H9 (cell line): ENCODE results near the gene MSANTD1. TPM values are rescaled to one million over a fixed set of nuclear protein-coding genes. Genes with fewer than 3 reads are reported as not detected.

ENCODE experiments used
- DNase-seq: peaks from one replicate; pipeline ENCODE4 v3.0.0-alpha.2; 2017
- H2AFZ ChIP-seq: one replicate; pipeline ENCODE4 v1.6.1; 2013; ENCODE audit warnings: mild to moderate bottlenecking, low read length, control low read depth, moderate library complexity
- H2AK5ac ChIP-seq: 2 replicates; pipeline ENCODE4 v1.6.1; 2013; ENCODE audit warnings: low read length, control low read depth, mixed read lengths; ENCODE audit not compliant: insufficient read length
- H2BK120ac ChIP-seq: one replicate; pipeline ENCODE4 v1.6.1; 2013; ENCODE audit warnings: low read depth, mild to moderate bottlenecking, low read length, control low read depth, inconsistent platforms; ENCODE audit not compliant: poor library complexity, severe bottlenecking
- H2BK12ac ChIP-seq: 2 replicates; pipeline ENCODE4 v1.6.1; 2013; ENCODE audit warnings: low read length, control low read depth, mixed read lengths, low read depth; ENCODE audit not compliant: insufficient read length
- H2BK15ac ChIP-seq: 2 replicates; pipeline ENCODE4 v1.6.1; 2013; ENCODE audit warnings: low read depth, low read length, control low read depth
- H2BK20ac ChIP-seq: one replicate; pipeline ENCODE4 v1.6.1; 2013; ENCODE audit warnings: low read depth, mild to moderate bottlenecking, low read length, control low read depth, inconsistent platforms; ENCODE audit not compliant: poor library complexity, severe bottlenecking
- H2BK5ac ChIP-seq: 2 replicates; pipeline ENCODE4 v1.6.1; 2013; ENCODE audit warnings: low read length, control low read depth, mixed read lengths; ENCODE audit not compliant: insufficient read length
- H3K14ac ChIP-seq: 2 replicates; pipeline ENCODE4 v1.6.1; 2013; ENCODE audit warnings: low read length, control low read depth; ENCODE audit not compliant: insufficient read depth
- H3K18ac ChIP-seq: 2 replicates; pipeline ENCODE4 v1.6.1; 2013; ENCODE audit warnings: low read depth, mild to moderate bottlenecking, mixed read lengths, low read length, control low read depth; ENCODE audit not compliant: insufficient read length
- H3K23ac ChIP-seq: 2 replicates; pipeline ENCODE4 v1.6.1; 2013; ENCODE audit warnings: low read length, control low read depth, mixed read lengths, low read depth; ENCODE audit not compliant: insufficient read length
- H3K23me2 ChIP-seq: 2 replicates; pipeline ENCODE4 v1.6.1; 2013; ENCODE audit warnings: low read depth, mild to moderate bottlenecking, mixed read lengths, low read length, control low read depth; ENCODE audit not compliant: insufficient read length, poor library complexity, severe bottlenecking
- H3K27ac ChIP-seq: 2 replicates; pipeline ENCODE4 v1.5.1; 2013; ENCODE audit warnings: low read length, control low read depth, mixed read lengths, low read depth; ENCODE audit not compliant: insufficient read length
- H3K27me3 ChIP-seq: 2 replicates; pipeline ENCODE4 v1.6.1; 2013; ENCODE audit warnings: low read length, control low read depth, inconsistent platforms; ENCODE audit not compliant: insufficient read depth
- H3K4ac ChIP-seq: 2 replicates; pipeline ENCODE4 v1.6.1; 2013; ENCODE audit warnings: low read depth, mild to moderate bottlenecking, control low read depth, inconsistent platforms, low read length, moderate library complexity
- H3K4me1 ChIP-seq: 2 replicates; pipeline ENCODE4 v1.6.1; 2013; ENCODE audit warnings: low read length, control low read depth, inconsistent platforms; ENCODE audit not compliant: insufficient read depth
- H3K4me2 ChIP-seq: 2 replicates; pipeline ENCODE4 v1.6.1; 2013; ENCODE audit warnings: low read length, control low read depth, mixed read lengths; ENCODE audit not compliant: insufficient read length, insufficient read depth
- H3K56ac ChIP-seq: 2 replicates; pipeline ENCODE4 v1.6.1; 2013; ENCODE audit warnings: low read depth, mild to moderate bottlenecking, mixed read lengths, low read length, control low read depth; ENCODE audit not compliant: insufficient read length
- H3K79me1 ChIP-seq: 2 replicates; pipeline ENCODE4 v1.6.1; 2013; ENCODE audit warnings: low read depth, mild to moderate bottlenecking, moderate library complexity, low read length, control low read depth, inconsistent platforms; ENCODE audit not compliant: insufficient read depth, poor library complexity, severe bottlenecking
- H3K79me2 ChIP-seq: 2 replicates; pipeline ENCODE4 v1.6.1; 2013; ENCODE audit warnings: low read length, control low read depth, inconsistent platforms; ENCODE audit not compliant: insufficient read depth
- H3K9ac ChIP-seq: 2 replicates; pipeline ENCODE4 v1.6.1; 2013; ENCODE audit warnings: low read length, control low read depth, mixed read lengths; ENCODE audit not compliant: insufficient read length; ENCODE audit errors: extremely low read depth
- H3K9me3 ChIP-seq: one replicate; pipeline ENCODE4 v1.6.1; 2013; ENCODE audit warnings: low read depth, low read length, inconsistent platforms; ENCODE audit not compliant: control insufficient read depth
- H3T11ph ChIP-seq: one replicate; pipeline ENCODE4 v1.6.1; 2013; ENCODE audit warnings: mild to moderate bottlenecking, low read length, control low read depth, inconsistent platforms
- H4K20me1 ChIP-seq: one replicate; pipeline ENCODE4 v1.6.1; 2013; ENCODE audit not compliant: control insufficient read depth, insufficient read length, insufficient read depth
- H4K5ac ChIP-seq: 2 replicates; pipeline ENCODE4 v1.6.1; 2013; ENCODE audit warnings: low read depth, mild to moderate bottlenecking, mixed read lengths, low read length, control low read depth; ENCODE audit not compliant: insufficient read length
- H4K8ac ChIP-seq: replicated peaks from 2 replicates; pipeline ENCODE4 v1.6.1; 2013; ENCODE audit warnings: low read length, control low read depth, mixed read lengths, low read depth; ENCODE audit not compliant: insufficient read length
- H4K91ac ChIP-seq: 2 replicates; pipeline ENCODE4 v1.6.1; 2013; ENCODE audit warnings: low read depth, mild to moderate bottlenecking, moderate library complexity, mixed read lengths, low read length, control low read depth; ENCODE audit not compliant: insufficient read length
- H3K27ac Mint-ChIP-seq, 3 experiments: 2 replicates in 2 of 3; 3 replicates in 1 of 3; pipeline ENCODE4 v1.8.0; 2020 to 2021; ENCODE audit warnings: mixed read lengths in 3 of 3, mild to moderate bottlenecking in 1 of 3, moderate library complexity in 1 of 3
- H3K27me3 Mint-ChIP-seq: 2 replicates; pipeline ENCODE4 v1.8.0; 2021; ENCODE audit warnings: low read depth, mild to moderate bottlenecking, moderate library complexity, mixed read lengths
- H3K36me3 Mint-ChIP-seq, 3 experiments: 2 replicates in 2 of 3; 3 replicates in 1 of 3; pipeline ENCODE4 v1.8.0; 2020 to 2021; ENCODE audit warnings: low read depth in 3 of 3, mixed read lengths in 3 of 3; ENCODE audit not compliant: insufficient read depth in 1 of 3
- H3K4me1 Mint-ChIP-seq, 2 experiments: 2 replicates each; pipeline ENCODE4 v1.8.0; 2020; ENCODE audit warnings: mixed read lengths in 2 of 2
- H3K4me3 Mint-ChIP-seq, 2 experiments: 2 replicates in 1 of 2; 3 replicates in 1 of 2; pipeline ENCODE4 v1.8.0; 2020 to 2021; ENCODE audit warnings: mild to moderate bottlenecking in 2 of 2, mixed read lengths in 2 of 2, moderate library complexity in 1 of 2
- H3K9me3 Mint-ChIP-seq, 2 experiments: 2 replicates in 1 of 2; 3 replicates in 1 of 2; pipeline ENCODE4 v1.8.0; 2020; ENCODE audit warnings: mild to moderate bottlenecking in 2 of 2, mixed read lengths in 2 of 2, moderate library complexity in 1 of 2
- CTCF ChIP-seq: fragments of 200-600 bp; sonication (generic); conservative IDR thresholded peaks from 3 replicates; pipeline ENCODE4 v1.8.0; 2021; ENCODE audit warnings: antibody characterized with exemption, mild to moderate bottlenecking
- WGBS: extraction: QIAGEN DNeasy Blood & Tissue Kit; methylation state at CpG from one replicate; pipeline ENCODE4 v1.1.7; 2013; ENCODE audit warnings: missing lambda C conversion rate, low lambda C conversion rate, mixed read lengths; ENCODE audit not compliant: insufficient read length; ENCODE audit errors: extremely low coverage; 5-methylcytosine and 5-hydroxymethylcytosine counted together
- total RNA-seq: library from RNA; stranded (reverse); gene quantifications from 2 replicates; pipeline ENCODE4 v1.2.1, GENCODE V29; 2021

The MSANTD1 gene
- total RNA-seq, 1 experiment from 2014 or later: 0.83 TPM

GRCh38 chr4:3201718-3202702 lies 46.9 kb upstream of the MSANTD1 start:
- Histone ChIP-seq H3K4me2 (no peak overlapping the region), H3K79me1 (no peaks in the 10 kb centered on the region), H3K23ac (no peak overlapping the region), H2BK12ac (no peak overlapping the region), H4K8ac (no peak overlapping the region), H3K18ac (no peak overlapping the region), H3K4me1 (no peaks in the 10 kb centered on the region), H4K5ac (no peak overlapping the region), H4K20me1 (no peaks in the 10 kb centered on the region), H2AFZ (no peak overlapping the region), H2BK120ac (no peak overlapping the region), H2BK5ac (no peak overlapping the region), H3K56ac (no peak overlapping the region), H2BK15ac (no peak overlapping the region), H3K23me2 (no peaks in the 10 kb centered on the region), H2BK20ac (no peak overlapping the region), H3K4ac (no peak overlapping the region), H2AK5ac (no peak overlapping the region), H3K9ac (no peak overlapping the region), H3K27ac (no peak overlapping the region), H3K14ac (no peak overlapping the region), H4K91ac (no peak overlapping the region), H3K79me2 (no peaks in the 10 kb centered on the region), H3K27me3 (no peaks in the 10 kb centered on the region), H3K9me3 (no peaks in the 10 kb centered on the region), H3T11ph (no peak overlapping the region)
- Mint-ChIP-seq H3K27ac (peak overlapping the region in 1 of 3 experiments; percentile 44; a peak in 2 of 7 replicates), H3K36me3 (peaks cover 3 to 56% (median 17%) of the 10 kb centered on the region in 3 experiments; a peak in 6 of 7 replicates), H3K27me3 (no peaks in the 10 kb centered on the region), H3K4me3 (no peak overlapping the region), H3K4me1 (no peaks in the 10 kb centered on the region), H3K9me3 (no peaks in the 10 kb centered on the region)
- TF ChIP-seq CTCF: no peak
- WGBS: no CpG with 5 or more reads among the region's 11 CpGs
- no peak for DNase-seq
